GM12878 (cell line): ENCODE results near the gene MPZL1.

Source experiments
- EZH2 ChIP-seq: IDR thresholded peaks from 2 replicates; pipeline ENCODE4 v1.6.1; 2012; ENCODE audit warnings: low read depth, mild to moderate bottlenecking, control low read depth, inconsistent platforms, low read length, borderline replicate concordance; ENCODE audit not compliant: control insufficient read depth
- POLR2AphosphoS5 ChIP-seq: IDR thresholded peaks from 2 replicates; pipeline ENCODE4 v1.6.1; 2011; ENCODE audit warnings: mild to moderate bottlenecking, low read length, inconsistent platforms
- TF ChIP-seq, protein P1 (sequence below), 3 experiments: IDR thresholded peaks in 2 of 3; conservative IDR thresholded peaks in 1 of 3; 2 replicates each; pipeline ENCODE4 v1.5.1; 2011; ENCODE audit warnings: low read depth in 3 of 3, low read length in 3 of 3, mild to moderate bottlenecking in 3 of 3, control low read depth in 2 of 3, moderate library complexity in 2 of 3, inconsistent platforms in 1 of 3, mixed read lengths in 1 of 3; ENCODE audit not compliant: control insufficient read depth in 2 of 3, insufficient read depth in 1 of 3; ENCODE audit errors: extremely low read depth in 1 of 3

- TF ChIP-seq POLR2AphosphoS5 = no peak
- TF ChIP-seq, protein P1, sequence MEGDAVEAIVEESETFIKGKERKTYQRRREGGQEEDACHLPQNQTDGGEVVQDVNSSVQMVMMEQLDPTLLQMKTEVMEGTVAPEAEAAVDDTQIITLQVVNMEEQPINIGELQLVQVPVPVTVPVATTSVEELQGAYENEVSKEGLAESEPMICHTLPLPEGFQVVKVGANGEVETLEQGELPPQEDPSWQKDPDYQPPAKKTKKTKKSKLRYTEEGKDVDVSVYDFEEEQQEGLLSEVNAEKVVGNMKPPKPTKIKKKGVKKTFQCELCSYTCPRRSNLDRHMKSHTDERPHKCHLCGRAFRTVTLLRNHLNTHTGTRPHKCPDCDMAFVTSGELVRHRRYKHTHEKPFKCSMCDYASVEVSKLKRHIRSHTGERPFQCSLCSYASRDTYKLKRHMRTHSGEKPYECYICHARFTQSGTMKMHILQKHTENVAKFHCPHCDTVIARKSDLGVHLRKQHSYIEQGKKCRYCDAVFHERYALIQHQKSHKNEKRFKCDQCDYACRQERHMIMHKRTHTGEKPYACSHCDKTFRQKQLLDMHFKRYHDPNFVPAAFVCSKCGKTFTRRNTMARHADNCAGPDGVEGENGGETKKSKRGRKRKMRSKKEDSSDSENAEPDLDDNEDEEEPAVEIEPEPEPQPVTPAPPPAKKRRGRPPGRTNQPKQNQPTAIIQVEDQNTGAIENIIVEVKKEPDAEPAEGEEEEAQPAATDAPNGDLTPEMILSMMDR (IDR thresholded peaks at IDR 0.05 in 2 of 3, conservative IDR thresholded peaks at IDR 0.05 in 1 of 3; ENCODE audit: control insufficient read depth in 2 of 3, extremely low read depth in 1 of 3, insufficient read depth in 1 of 3, low read depth in 3 of 3, low read length in 3 of 3) = no peak
- no peak for TF ChIP-seq EZH2
Observed at GRCh38 chr1:167815650-167816049, 93.9 kb downstream of the MPZL1 start.
